Parathyroid adenoma (tissue), 2 donors: ENCODE data around the gene ANGPTL7.

ENCODE experiments used
- H2AFZ ChIP-seq: fragments of 300-600 bp; sonication (generic); one replicate; pipeline ENCODE4 v1.7.0; 2017; ENCODE audit warnings: antibody characterized with exemption, mild to moderate bottlenecking
- H3K27ac ChIP-seq: fragments of 300-600 bp; sonication (generic); one replicate; pipeline ENCODE4 v1.7.0; 2017
- H3K27me3 ChIP-seq: fragments of 300-600 bp; sonication (generic); one replicate; pipeline ENCODE4 v1.7.0; 2017; ENCODE audit warnings: low read length; ENCODE audit not compliant: control insufficient read depth, insufficient read depth
- H3K36me3 ChIP-seq: fragments of 300-600 bp; sonication (generic); one replicate; pipeline ENCODE4 v1.7.0; 2017; ENCODE audit warnings: low read length; ENCODE audit not compliant: control insufficient read depth, insufficient read depth
- H3K4me1 ChIP-seq: fragments of 300-600 bp; sonication (generic); one replicate; pipeline ENCODE4 v1.7.0; 2017; ENCODE audit warnings: control low read depth
- H3K4me2 ChIP-seq: fragments of 300-600 bp; sonication (generic); one replicate; pipeline ENCODE4 v1.7.0; 2017; ENCODE audit warnings: low read length
- H3K4me3 ChIP-seq: fragments of 300-600 bp; sonication (generic); one replicate; pipeline ENCODE4 v1.7.0; 2017; ENCODE audit warnings: low read depth, low read length
- H3K79me2 ChIP-seq: fragments of 300-600 bp; sonication (generic); one replicate; pipeline ENCODE4 v1.7.0; 2017; ENCODE audit warnings: control low read depth
- H3K9ac ChIP-seq: fragments of 300-600 bp; sonication (generic); one replicate; pipeline ENCODE4 v1.7.0; 2017; ENCODE audit warnings: mild to moderate bottlenecking
- H3K9me3 ChIP-seq: fragments of 300-600 bp; sonication (generic); one replicate; pipeline ENCODE4 v1.7.0; 2017; ENCODE audit warnings: low read length; ENCODE audit not compliant: control insufficient read depth
- CTCF ChIP-seq: fragments of 300-600 bp; sonication (generic); IDR thresholded peaks from one replicate; pipeline ENCODE4 v1.7.0; 2017; ENCODE audit warnings: antibody characterized with exemption, mild to moderate bottlenecking
- donor health status: primary hyperparathyroidism.

The ANGPTL7 gene

GRCh38 chr1:11198257-11198656 is 9.1 kb downstream of the ANGPTL7 start:
- no peak for TF ChIP-seq CTCF

GRCh38 chr1:11198851-11199594 is 9.9 kb downstream of the ANGPTL7 start:
- H3K27me3 ChIP-seq = no peaks in the 10 kb centered on the region
- peak overlapping the region; percentile 38 for H2AFZ ChIP-seq
- TF ChIP-seq CTCF = no peak
- no peak overlapping the region for H3K4me3 ChIP-seq
- peak overlapping the region; percentile 75 for H3K27ac ChIP-seq
- H3K4me2 ChIP-seq = no peak overlapping the region
- H3K4me1 ChIP-seq = peaks cover 12% of the 10 kb centered on the region
- no peaks in the 10 kb centered on the region for H3K79me2 ChIP-seq
- H3K36me3 ChIP-seq = no peaks in the 10 kb centered on the region
- no peak overlapping the region for H3K9ac ChIP-seq
- H3K9me3 ChIP-seq = no peaks in the 10 kb centered on the region

More at GRCh38 chr1:11198257-11198656, 9.1 kb downstream of the ANGPTL7 start:
- peak overlapping the region; percentile 38 for H2AFZ ChIP-seq
- no peak overlapping the region for H3K9ac ChIP-seq
- no peaks in the 10 kb centered on the region for H3K9me3 ChIP-seq
- H3K4me1 ChIP-seq = peaks cover 12% of the 10 kb centered on the region
- no peaks in the 10 kb centered on the region for H3K36me3 ChIP-seq
- H3K27me3 ChIP-seq = no peaks in the 10 kb centered on the region
- H3K27ac ChIP-seq = peak overlapping the region; percentile 75
- H3K4me2 ChIP-seq = no peak overlapping the region
- no peak overlapping the region for H3K4me3 ChIP-seq
- no peaks in the 10 kb centered on the region for H3K79me2 ChIP-seq

GRCh38 chr1:11204396-11205190 is 15.4 kb downstream of the ANGPTL7 start:
- Histone ChIP-seq H3K9me3 (no peaks in the 10 kb centered on the region), H3K4me3 (no peak overlapping the region), H3K4me1 (no peaks in the 10 kb centered on the region), H2AFZ (no peak overlapping the region), H3K36me3 (no peaks in the 10 kb centered on the region), H3K4me2 (no peak overlapping the region), H3K9ac (no peak overlapping the region), H3K79me2 (no peaks in the 10 kb centered on the region), H3K27ac (no peak overlapping the region), H3K27me3 (no peaks in the 10 kb centered on the region)
- TF ChIP-seq CTCF = no peak

GRCh38 chr1:11207898-11208611 is 18.9 kb downstream of the ANGPTL7 start:
- Histone ChIP-seq H3K4me3 (no peak overlapping the region), H3K9ac (no peak overlapping the region), H3K4me1 (no peaks in the 10 kb centered on the region), H3K27me3 (no peaks in the 10 kb centered on the region), H3K36me3 (no peaks in the 10 kb centered on the region), H2AFZ (no peak overlapping the region), H3K27ac (no peak overlapping the region), H3K79me2 (no peaks in the 10 kb centered on the region), H3K9me3 (no peaks in the 10 kb centered on the region), H3K4me2 (no peak overlapping the region)
- TF ChIP-seq CTCF = no peak
